GM12878 (cell line): ENCODE data around the gene ABHD14A. TPM values are rescaled to one million over a fixed set of nuclear protein-coding genes. Genes with fewer than 3 reads are reported as not detected.

Experiments
- ATAC-seq: fragments of 200-7000 bp; cut with Tn5 transposase; 3 replicates; pipeline ENCODE4 v1.9.1; 2020; ENCODE audit warnings: mild to moderate bottlenecking, moderate library complexity
- BruUV-seq: library from RNA; stranded (reverse); fragments of 400-500 nt; replicated peaks from 2 replicates; lab custom pipeline; 2021; lab: Mats Ljungman, UMichigan
- CTCF ChIA-PET: fragments of 300-600 bp; sonication (Branson Sonifier 250); formaldehyde crosslinking; extraction: SDS; loops from one replicate; lab custom pipeline; 2021; ENCODE audit warnings: inconsistent platforms; lab: Yijun Ruan, JAX
- POLR2A ChIA-PET: fragments of 350-600 bp; formaldehyde crosslinking; extraction: SDS; loops from one replicate; lab custom pipeline; 2021; ENCODE audit warnings: inconsistent platforms; lab: Charles Lee
- RAD21 ChIA-PET: fragments of 300-600 bp; sonication (Branson Sonifier 250); formaldehyde crosslinking; loops from one replicate; lab custom pipeline; 2023; ENCODE audit warnings: antibody characterized with exemption; ENCODE audit not compliant: unreplicated experiment; lab: Charles Lee
- SMC1A ChIA-PET: fragments of 300-600 bp; sonication (Branson Sonifier 250); formaldehyde crosslinking; loops from one replicate; lab custom pipeline; 2023; ENCODE audit not compliant: unreplicated experiment, uncharacterized antibody; lab: Charles Lee
- DNase-seq: peaks from one replicate; pipeline ENCODE4 v3.0.0-alpha.2; 2011; ENCODE audit warnings: low read depth, low spot score
- FAIRE-seq: peaks from 3 replicates; lab custom pipeline; 2011; peaks lifted over from hg19 to GRCh38; lab: Jason Lieb, UNC
- H2AFZ ChIP-seq: 2 replicates; pipeline ENCODE4 v1.6.0; 2011; ENCODE audit warnings: low read depth, low read length, control low read depth; ENCODE audit not compliant: control insufficient read depth
- H3K27ac ChIP-seq: 2 replicates; pipeline ENCODE4 v1.5.1; 2011; ENCODE audit warnings: control low read depth; ENCODE audit not compliant: control insufficient read depth, insufficient read depth
- H3K27me3 ChIP-seq, 2 experiments: replicated peaks in 1 of 2; 2 replicates each; pipeline versions ENCODE4 v1.6.0 to v1.6.1; 2011; ENCODE audit warnings: low read length in 1 of 2; ENCODE audit not compliant: control insufficient read depth in 2 of 2, insufficient read depth in 2 of 2
- H3K36me3 ChIP-seq, 2 experiments: 2 replicates each; pipeline ENCODE4 v1.5.1; 2011; ENCODE audit warnings: low read length in 1 of 2; ENCODE audit not compliant: control insufficient read depth in 2 of 2, insufficient read depth in 2 of 2
- H3K4me1 ChIP-seq: 2 replicates; pipeline ENCODE4 v1.6.1; 2011; ENCODE audit warnings: mild to moderate bottlenecking, low read length, moderate library complexity, mixed read lengths; ENCODE audit not compliant: control insufficient read depth, insufficient read depth
- H3K4me2 ChIP-seq: 2 replicates; pipeline ENCODE4 v1.6.0; 2011; ENCODE audit warnings: control low read depth; ENCODE audit not compliant: control insufficient read depth, insufficient read depth
- H3K4me3 ChIP-seq: fragments of 200-600 bp; sonication (generic); 2 replicates; pipeline ENCODE4 v1.5.1; 2016
- H3K79me2 ChIP-seq: 2 replicates; pipeline ENCODE4 v1.6.0; 2011; ENCODE audit warnings: low read length; ENCODE audit not compliant: control insufficient read depth, insufficient read depth
- H3K9ac ChIP-seq: 2 replicates; pipeline ENCODE4 v1.8.0; 2011; ENCODE audit warnings: low read length, control low read depth, mixed read lengths; ENCODE audit not compliant: control insufficient read depth, insufficient read depth
- H3K9me3 ChIP-seq: replicated peaks from 3 replicates; pipeline ENCODE4 v1.5.1; 2011; ENCODE audit warnings: mild to moderate bottlenecking, low read length; ENCODE audit not compliant: control insufficient read depth, insufficient read depth
- H4K20me1 ChIP-seq: 2 replicates; pipeline ENCODE4 v1.6.0; 2011; ENCODE audit not compliant: control insufficient read depth, insufficient read depth
- ATF3 ChIP-seq: IDR thresholded peaks from 2 replicates; pipeline ENCODE4 v1.6.1; 2011; ENCODE audit warnings: low read depth, mild to moderate bottlenecking, low read length, moderate library complexity, borderline replicate concordance; ENCODE audit errors: extremely low read depth
- CTCF ChIP-seq, 3 experiments: IDR thresholded peaks in 2 of 3; conservative IDR thresholded peaks in 1 of 3; 2 replicates each; pipeline ENCODE4 v1.5.1; 2011; ENCODE audit warnings: low read depth in 3 of 3, low read length in 3 of 3, mild to moderate bottlenecking in 3 of 3, control low read depth in 2 of 3, moderate library complexity in 2 of 3, inconsistent platforms in 1 of 3, mixed read lengths in 1 of 3; ENCODE audit not compliant: control insufficient read depth in 2 of 3, insufficient read depth in 1 of 3; ENCODE audit errors: extremely low read depth in 1 of 3
- FOXK2 ChIP-seq: fragments of 450-650 bp; IDR thresholded peaks from 2 replicates; pipeline ENCODE4 v1.6.1; 2017; ENCODE audit warnings: mild to moderate bottlenecking, moderate library complexity
- HCFC1 ChIP-seq: fragments of 150-350 bp; IDR thresholded peaks from 2 replicates; pipeline ENCODE4 v1.6.1; 2014; ENCODE audit warnings: low read length
- NR2F1 ChIP-seq: fragments of 450-650 bp; conservative IDR thresholded peaks from 2 replicates; pipeline ENCODE4 v1.6.1; 2017; ENCODE audit warnings: mild to moderate bottlenecking
- PAX5 ChIP-seq: IDR thresholded peaks from 2 replicates; pipeline ENCODE4 v1.6.1; 2011; ENCODE audit warnings: low read depth, low read length, borderline replicate concordance
- TARDBP ChIP-seq: IDR thresholded peaks from 2 replicates; pipeline ENCODE4 v1.6.1; 2016; ENCODE audit warnings: borderline replicate concordance
- TBL1XR1 ChIP-seq: IDR thresholded peaks from 2 replicates; pipeline ENCODE4 v1.6.1; 2012; ENCODE audit warnings: low read depth, low read length, improper control_type of control experiment
- TCF3 ChIP-seq: IDR thresholded peaks from 2 replicates; pipeline ENCODE4 v1.6.1; 2012; ENCODE audit warnings: low read depth, mild to moderate bottlenecking, low read length, borderline replicate concordance; ENCODE audit not compliant: insufficient read depth
- YY1 ChIP-seq: IDR thresholded peaks from 2 replicates; pipeline ENCODE4 v1.6.1; 2011; ENCODE audit warnings: low read depth, mild to moderate bottlenecking, low read length
- ZNF592 ChIP-seq: fragments of 450-650 bp; IDR thresholded peaks from 2 replicates; pipeline ENCODE4 v1.6.1; 2017; ENCODE audit warnings: mild to moderate bottlenecking, moderate library complexity
- WGBS: methylation state at CpG from one replicate; pipeline ENCODE4 v1.1.6; 2016; ENCODE audit warnings: low lambda C conversion rate; ENCODE audit not compliant: insufficient replicate concordance, insufficient coverage; ENCODE audit errors: missing lambda C conversion rate; 5-methylcytosine and 5-hydroxymethylcytosine counted together
- in situ Hi-C: fragments of 300-500 bp; cut with MboI; formaldehyde crosslinking; loops from 9 replicates; pipeline ENCODE4 v1.14.3; 2018; ENCODE audit warnings: mixed read lengths
- intact Hi-C: fragments of 100-400 bp; cut with micrococcal nuclease; formaldehyde crosslinking; loops from one replicate; pipeline ENCODE4 v1.14.2; 2022; ENCODE audit not compliant: unreplicated experiment
- polyA plus RNA-seq, 11 experiments: library from polyadenylated mRNA; depleted of rRNA in 4 of 11; unstranded in 6 of 11; stranded (reverse) in 5 of 11; fragments of >200 nt; fragmentation: Nextera tagmentation in 4 of 11; fragmentation: Illumina TruSeq in 1 of 11; extraction: Ambion mirVana in 4 of 11; extraction: Trizol in 1 of 11; gene quantifications; 1 replicate in 1 of 11; 2 replicates in 10 of 11; pipeline versions ENCODE4 v1.2.1 to v1.2.3, GENCODE V29; 2011 to 2016; ENCODE audit warnings: inconsistent platforms in 2 of 11, missing spikeins in 2 of 11, low read depth in 1 of 11
- total RNA-seq, 4 experiments: library from RNA; depleted of rRNA in 3 of 4; stranded (reverse); fragments of >200 nt in 3 of 4; fragmentation: Illumina TruSeq in 1 of 4; extraction: Trizol in 1 of 4; gene quantifications; 2 replicates each; pipeline versions ENCODE4 v1.2.1 to v1.2.3, GENCODE V29; 2013 to 2021

ABHD14A gene
- total and polyA plus RNA-seq, 10 of the 15 experiments (the other 5 are each of a cell fraction or from before 2014, with no cell fraction given) = 1.2 to 27.0 (median 7.9) TPM

DNA sequence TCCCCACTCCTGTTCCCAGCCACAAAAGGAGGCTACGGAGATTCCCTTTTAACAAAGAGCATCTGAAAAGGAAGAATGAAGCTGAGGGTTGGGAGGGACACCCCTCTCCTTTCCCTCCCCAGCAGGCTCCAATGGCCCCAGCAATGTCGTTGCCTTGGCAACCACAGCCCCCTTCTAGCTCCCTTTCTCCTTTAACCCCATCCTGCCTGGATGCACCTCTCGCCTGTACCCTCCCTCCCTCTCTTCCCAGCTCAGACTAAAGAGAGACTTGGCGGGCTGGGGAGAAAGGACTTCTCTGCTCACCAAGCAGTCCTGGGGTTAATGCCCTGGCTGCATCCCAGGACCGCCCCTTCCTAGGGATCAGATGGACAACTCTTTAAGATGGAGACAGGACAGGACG lies 27.9 kb downstream of the ABHD14A start (continued):
- no peak for TF ChIP-seq HCFC1

DNA sequence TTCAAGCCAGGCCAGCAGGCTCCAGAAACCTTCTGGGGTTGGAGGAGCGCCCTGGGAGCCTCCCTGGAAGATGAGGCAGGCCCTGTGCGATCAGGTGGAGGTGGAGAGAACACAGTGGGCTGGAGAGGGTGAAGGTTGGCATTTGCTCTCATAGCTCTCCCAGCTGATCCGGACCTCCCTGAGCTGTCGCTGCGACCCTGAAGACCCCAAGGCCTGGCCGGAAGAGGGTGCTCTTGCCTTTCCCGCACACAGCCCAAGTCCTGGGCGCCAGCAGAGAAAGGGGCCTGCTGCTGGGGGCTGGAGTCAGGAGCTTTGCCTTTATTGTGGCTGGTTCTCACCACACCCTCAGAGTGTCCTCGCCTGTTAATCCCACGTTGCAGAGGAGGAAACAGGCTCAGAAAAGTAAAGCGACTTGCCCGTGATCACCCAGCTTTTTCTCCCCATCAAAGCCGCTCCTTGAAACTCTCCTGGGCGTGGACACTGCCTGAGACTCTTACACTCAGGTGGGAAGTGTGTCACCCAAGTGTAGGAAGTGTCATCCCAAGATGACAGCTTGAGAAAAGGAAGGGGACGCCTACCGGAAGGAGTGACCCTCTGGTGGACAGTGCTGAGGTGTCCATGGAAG lies 29.4 kb downstream of the ABHD14A start:
- Histone ChIP-seq H3K27me3 (no peaks in the 10 kb centered on the region; a peak in 1 of 4 replicates), H3K4me1 (peaks cover 12% of the 10 kb centered on the region), H3K79me2 (no peaks in the 10 kb centered on the region), H4K20me1 (no peaks in the 10 kb centered on the region), H3K27ac (no peak overlapping the region), H3K9me3 (no peaks in the 10 kb centered on the region), H3K4me3 (no peak overlapping the region), H3K36me3 (no peaks in the 10 kb centered on the region), H2AFZ (no peak overlapping the region), H3K4me2 (no peak overlapping the region), H3K9ac (no peak overlapping the region)
- SMC1A ChIA-PET = interaction anchor here (0.8 to 7.7 kb wide), 19 partner anchors 9 to 150 kb away, joined by 3 to 179 read pairs (median 6); partner anchors contain the start of genes DUSP7, POC1A and RRP9
- FAIRE-seq (no peak), ATAC-seq (peak; percentile 67), DNase-seq (no peak)
- WGBS = 55% methylated on average over 16 of the region's 16 CpGs
- no TSS peak for BruUV-seq
- intact Hi-C loops = no loop called here
- CTCF ChIA-PET = interaction anchor here (0.6 to 10.6 kb wide), 38 partner anchors 9 to 335 kb away, joined by 3 to 334 read pairs (median 6); partner anchors contain the start of genes DUSP7, PARP3, POC1A and RRP9
- POLR2A ChIA-PET = interaction anchor here (0.9 to 1.7 kb wide), 7 partner anchors 8 to 119 kb away, joined by 3 to 6 read pairs (median 4); no protein-coding TSS in a partner anchor
- RAD21 ChIA-PET = interaction anchor here (0.6 to 8.5 kb wide), 32 partner anchors 8 to 395 kb away, joined by 3 to 165 read pairs (median 5); partner anchors contain the start of genes DUSP7, RPL29, RRP9 and TLR9
- in situ Hi-C loops = loop anchor here (5.0 kb wide), 1 partner anchor 138 kb away; no protein-coding TSS in a partner anchor
- 0 out of 2 replicates have a peak, but pooled peaks have one; percentile 35 for TF ChIP-seq ZNF592
- peak; percentile 43 to 71 (median 68) for TF ChIP-seq CTCF (IDR thresholded peaks at IDR 0.05 in 2 of 3, conservative IDR thresholded peaks at IDR 0.05 in 1 of 3; ENCODE audit: control insufficient read depth in 2 of 3, extremely low read depth in 1 of 3, insufficient read depth in 1 of 3, low read depth in 3 of 3, low read length in 3 of 3)
- peak; percentile 43 for TF ChIP-seq NR2F1
- TF ChIP-seq ATF3 = no peak
- no peak for TF ChIP-seq TBL1XR1
- TF ChIP-seq TCF3 = no peak
- TF ChIP-seq TARDBP = no peak
- no peak for TF ChIP-seq FOXK2
- TF ChIP-seq PAX5 = no peak
- peak; percentile 29; the same call in 1 of the 2 replicates for TF ChIP-seq YY1
